SK-N-SH (cell line): ENCODE measurements around the gene TMX4.

Source experiments
- CHD2 ChIP-seq: fragments of 150-350 bp; IDR thresholded peaks from 2 replicates; pipeline ENCODE4 v1.6.1; 2018; ENCODE audit warnings: low read length; ENCODE audit not compliant: partially characterized antibody
- CTCF ChIP-seq: fragments of 200-600 bp; sonication (generic); IDR thresholded peaks from 2 replicates; pipeline ENCODE4 v1.6.1; 2017; ENCODE audit warnings: antibody characterized with exemption, mild to moderate bottlenecking, moderate library complexity
- GATA2 ChIP-seq: sonication (generic); formaldehyde crosslinking; IDR thresholded peaks from 2 replicates; pipeline ENCODE4 v1.5.0; 2020; ENCODE audit warnings: mild to moderate bottlenecking, missing genetic modification reagents
- MXI1 ChIP-seq: IDR thresholded peaks from 2 replicates; pipeline ENCODE4 v1.6.1; 2012; ENCODE audit warnings: mild to moderate bottlenecking, low read depth, low read length, improper control_type of control experiment
- POLR2AphosphoS5 ChIP-seq: IDR thresholded peaks from 2 replicates; pipeline ENCODE4 v1.6.1; 2012; ENCODE audit warnings: low read depth, low read length
- RAD21 ChIP-seq: IDR thresholded peaks from 2 replicates; pipeline ENCODE4 v1.6.1; 2012; ENCODE audit warnings: mild to moderate bottlenecking, low read length
- SMC3 ChIP-seq: IDR thresholded peaks from 2 replicates; pipeline ENCODE4 v1.6.1; 2012; ENCODE audit warnings: low read depth, low read length, improper control_type of control experiment

DNA sequence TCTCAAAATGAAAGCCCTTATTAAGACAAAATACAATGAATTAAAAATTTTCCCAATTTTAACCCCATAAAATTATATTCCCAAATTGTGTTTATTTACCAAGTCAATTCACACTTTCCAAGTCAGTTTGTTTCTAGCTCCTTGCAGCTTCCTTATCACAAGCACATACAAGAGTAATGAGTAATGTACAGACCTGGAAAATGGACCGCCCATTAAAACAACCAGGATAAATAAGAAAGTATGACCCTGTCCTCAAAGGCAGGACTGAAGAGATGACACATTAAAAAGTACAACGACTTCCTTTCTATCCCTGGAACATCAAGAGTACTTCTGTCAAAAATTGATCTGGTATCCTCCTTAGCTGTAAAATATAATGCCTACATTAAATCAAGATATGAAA lies 47.1 kb upstream of the TMX4 start:
- TF ChIP-seq MXI1 (no peak), GATA2 (CRISPR knock-in tag) (no peak), RAD21 (no peak), POLR2AphosphoS5 (no peak), SMC3 (no peak), CTCF (no peak), CHD2 (no peak)
